PC-3 (cell line): ENCODE results near the gene CD82. TPM values are rescaled to one million over a fixed set of nuclear protein-coding genes. Genes with fewer than 3 reads are reported as not detected.

Experiments
- ATAC-seq: fragments of 200-7000 bp; cut with Tn5 transposase; 2 replicates; pipeline ENCODE4 v1.9.1; 2020; ENCODE audit warnings: mild to moderate bottlenecking, moderate library complexity
- BruUV-seq: library from RNA; stranded (reverse); fragments of 400-500 nt; replicated peaks from 2 replicates; lab custom pipeline; 2021; lab: Mats Ljungman, UMichigan
- CTCF ChIA-PET: fragments of 300-600 bp; sonication (Branson Sonifier 250); formaldehyde crosslinking; loops from one replicate; lab custom pipeline; 2022; ENCODE audit warnings: antibody characterized with exemption; lab: Charles Lee
- POLR2A ChIA-PET: fragments of 300-600 bp; sonication (Branson Sonifier 250); formaldehyde crosslinking; loops from one replicate; lab custom pipeline; 2022; ENCODE audit warnings: antibody characterized with exemption; ENCODE audit not compliant: unreplicated experiment; lab: Charles Lee
- DNase-seq: peaks from one replicate; pipeline ENCODE4 v3.0.0-alpha.2; 2015
- H2AFZ ChIP-seq: fragments of 300-600 bp; sonication (generic); 2 replicates; pipeline ENCODE4 v1.6.0; 2016; ENCODE audit warnings: antibody characterized with exemption, low read length
- H3F3A ChIP-seq: fragments of 300-600 bp; sonication (generic); one replicate; pipeline ENCODE4 v1.6.0; 2017; ENCODE audit warnings: antibody characterized with exemption, low read length, control low read depth, mild to moderate bottlenecking; ENCODE audit not compliant: unreplicated experiment
- H3K27ac ChIP-seq: fragments of 300-600 bp; sonication (generic); 2 replicates; pipeline ENCODE4 v1.5.1; 2016; ENCODE audit warnings: mild to moderate bottlenecking, low read length
- H3K27me3 ChIP-seq: fragments of 300-600 bp; sonication (generic); 2 replicates; pipeline ENCODE4 v1.6.1; 2016; ENCODE audit warnings: low read length, mixed read lengths
- H3K36me3 ChIP-seq: fragments of 300-600 bp; sonication (generic); 2 replicates; pipeline ENCODE4 v1.6.1; 2016; ENCODE audit warnings: low read depth, mixed run types, low read length, mixed read lengths
- H3K4me1 ChIP-seq: fragments of 300-600 bp; sonication (generic); 2 replicates; pipeline ENCODE4 v1.5.1; 2016; ENCODE audit warnings: low read length; ENCODE audit not compliant: insufficient read depth
- H3K4me2 ChIP-seq: fragments of 300-600 bp; sonication (generic); 2 replicates; pipeline ENCODE4 v1.6.0; 2016; ENCODE audit warnings: low read length
- H3K4me3 ChIP-seq: fragments of 300-600 bp; sonication (generic); 2 replicates; pipeline ENCODE4 v1.5.1; 2016; ENCODE audit warnings: mild to moderate bottlenecking, low read length, mixed read lengths
- H3K79me2 ChIP-seq: fragments of 300-600 bp; sonication (generic); 2 replicates; pipeline ENCODE4 v1.6.1; 2017; ENCODE audit warnings: low read length, mixed read lengths
- H3K9ac ChIP-seq: fragments of 300-600 bp; sonication (generic); 2 replicates; pipeline ENCODE4 v1.6.0; 2016; ENCODE audit warnings: mild to moderate bottlenecking, low read length
- H3K9me2 ChIP-seq: fragments of 300-600 bp; sonication (generic); replicated peaks from 2 replicates; pipeline ENCODE4 v1.6.1; 2016; ENCODE audit warnings: mixed run types, low read length, mixed read lengths
- H3K9me3 ChIP-seq: fragments of 300-600 bp; sonication (generic); 2 replicates; pipeline ENCODE4 v1.6.1; 2016; ENCODE audit warnings: low read length, mixed read lengths
- H4K20me1 ChIP-seq: fragments of 300-600 bp; sonication (generic); 2 replicates; pipeline ENCODE4 v1.6.1; 2016; ENCODE audit warnings: low read length, mixed read lengths
- CTCF ChIP-seq: fragments of 300-600 bp; sonication (generic); conservative IDR thresholded peaks from 2 replicates; pipeline ENCODE4 v1.5.1; 2017; ENCODE audit warnings: antibody characterized with exemption, low read depth, mild to moderate bottlenecking, low read length
- EZH2 ChIP-seq: fragments of 300-600 bp; sonication (generic); IDR thresholded peaks from one replicate; pipeline ENCODE4 v1.6.1; 2017; ENCODE audit warnings: antibody characterized with exemption, mild to moderate bottlenecking, low read length; ENCODE audit not compliant: unreplicated experiment
- EZH2phosphoT487 ChIP-seq: fragments of 300-600 bp; sonication (generic); IDR thresholded peaks from 2 replicates; pipeline ENCODE4 v1.6.1; 2018; ENCODE audit warnings: mild to moderate bottlenecking, antibody characterized with exemption, low read length, borderline replicate concordance
- intact Hi-C: fragments of 100-400 bp; cut with micrococcal nuclease; formaldehyde crosslinking; loops from 2 replicates; pipeline ENCODE4 v1.9.0; 2023
- total RNA-seq: library from RNA; depleted of rRNA; stranded (reverse); fragments of >200 nt; gene quantifications from 2 replicates; pipeline ENCODE4 v1.2.3, GENCODE V29; 2014

The CD82 gene
- total RNA-seq, 1 experiment from 2014 or later = 5.0 TPM

- intact Hi-C loops = no loop called here
- Histone ChIP-seq H3K4me3 (no peak overlapping the region), H3K27me3 (peaks cover 42% of the 10 kb centered on the region), H3K27ac (no peak overlapping the region), H4K20me1 (no peaks in the 10 kb centered on the region), H3K9me2 (no peaks in the 10 kb centered on the region), H3F3A (no peaks in the 10 kb centered on the region), H3K4me1 (no peaks in the 10 kb centered on the region), H3K4me2 (no peak overlapping the region), H3K36me3 (no peaks in the 10 kb centered on the region), H2AFZ (no peak overlapping the region), H3K9ac (no peak overlapping the region), H3K79me2 (no peaks in the 10 kb centered on the region), H3K9me3 (no peaks in the 10 kb centered on the region)
- TF ChIP-seq EZH2 (no peak), EZH2phosphoT487 (no peak), CTCF (no peak)
- ChIA-PET POLR2A (no interaction called here), CTCF (no interaction called here)
- DNase-seq = no peak
- ATAC-seq = no peak
- BruUV-seq = no TSS peak
Observed at GRCh38 chr11:44654057-44654456, 88.6 kb downstream of the CD82 start.

- H3K4me2 ChIP-seq = no peak overlapping the region
- intact Hi-C loops = no loop called here
- H2AFZ ChIP-seq = no peak overlapping the region
- H3K79me2 ChIP-seq = no peaks in the 10 kb centered on the region
- BruUV-seq = no TSS peak
- H3K27ac ChIP-seq = no peak overlapping the region
- ATAC-seq (no peak), DNase-seq (no peak)
- no peak overlapping the region for H3K4me3 ChIP-seq
- H3K4me1 ChIP-seq = no peaks in the 10 kb centered on the region
- POLR2A ChIA-PET = no interaction called here
- H3K9ac ChIP-seq = no peak overlapping the region
- TF ChIP-seq EZH2 = no peak
- no peak for TF ChIP-seq EZH2phosphoT487
- TF ChIP-seq CTCF = no peak
- H3F3A ChIP-seq = no peaks in the 10 kb centered on the region
- no peaks in the 10 kb centered on the region for H4K20me1 ChIP-seq
- no peaks in the 10 kb centered on the region for H3K9me2 ChIP-seq
- no peaks in the 10 kb centered on the region for H3K36me3 ChIP-seq
- H3K9me3 ChIP-seq = no peaks in the 10 kb centered on the region
- CTCF ChIA-PET = no interaction called here
- H3K27me3 ChIP-seq = peaks cover 37% of the 10 kb centered on the region
Observed at GRCh38 chr11:44654596-44654995, 89.1 kb downstream of the CD82 start.

GRCh38 chr11:44657836-44658505 is 92.5 kb downstream of the CD82 start:
- Histone ChIP-seq H3K4me3 (no peak overlapping the region), H3K9ac (no peak overlapping the region), H3K27me3 (peaks cover 17% of the 10 kb centered on the region; the same call in 1 of the 2 replicates), H3K36me3 (no peaks in the 10 kb centered on the region), H4K20me1 (no peaks in the 10 kb centered on the region), H3K27ac (no peak overlapping the region), H3K9me2 (no peaks in the 10 kb centered on the region), H3K9me3 (no peaks in the 10 kb centered on the region), H3K4me2 (no peak overlapping the region), H2AFZ (no peak overlapping the region), H3F3A (no peaks in the 10 kb centered on the region), H3K4me1 (no peaks in the 10 kb centered on the region), H3K79me2 (no peaks in the 10 kb centered on the region)
- ChIA-PET POLR2A (no interaction called here), CTCF (interaction anchor here (0.5 kb wide), 1 partner anchor 229 kb away, joined by 3 read pairs; no protein-coding TSS in a partner anchor)
- intact Hi-C loops = no loop called here
- TF ChIP-seq EZH2phosphoT487 = no peak
- no peak for TF ChIP-seq CTCF
- TF ChIP-seq EZH2 = no peak
- ATAC-seq = no peak
- no TSS peak for BruUV-seq
- no peak for DNase-seq
